Uterine smooth muscle cell (primary cell): ENCODE measurements around the gene METTL2A. TPM values are rescaled to one million over a fixed set of nuclear protein-coding genes. Genes with fewer than 3 reads are reported as not detected.

Source experiments
- total RNA-seq: library from RNA; depleted of rRNA; stranded (reverse); fragments of >200 nt; gene quantifications from 2 replicates; pipeline ENCODE4 v1.2.3, GENCODE V29; 2014

The METTL2A gene
- total RNA-seq: 24.4 and 26.5 TPM in 2 replicates

GRCh38 chr17:62423647-62424461 is at the start of gene METTL2A:
TSS of gene METTL2A (plus strand) at chr17:62423897. CDS start at chr17:62423903, 6 bp downstream.

GRCh38 chr17:62380253-62380652 is 43.4 kb upstream of the METTL2A start, which contains the start of gene EFCAB3:
TSS of gene EFCAB3 (plus strand) at chr17:62380553. CDS start at chr17:62382980, 2,427 bp downstream.

GRCh38 chr17:62478424-62478879 is 54.8 kb downstream of the METTL2A start, which contains the start of gene TLK2:
TSS of gene TLK2 (plus strand) at chr17:62478825. CDS start at chr17:62481126, 2,301 bp downstream.

Other genes with a start within 250 kb of the METTL2A start
- gene EFCAB3, start 43.3 kb upstream of the METTL2A start, total RNA-seq: not detected in 2 replicates
- gene TLK2, start 54.9 kb downstream of the METTL2A start, total RNA-seq: 67.4 and 81.3 TPM in 2 replicates
- gene MRC2, start 203.8 kb downstream of the METTL2A start, total RNA-seq: 208 and 563 TPM in 2 replicates